Hepatocyte (in vitro differentiated cells): Measurements from ENCODE around the gene ST3GAL4. TPM values are rescaled to one million over a fixed set of nuclear protein-coding genes. Genes with fewer than 3 reads are reported as not detected.

Experiments used
- DNase-seq: peaks from one replicate; pipeline ENCODE4 v3.0.0-alpha.2; 2016; ENCODE audit warnings: low spot score
- H2AFZ ChIP-seq: fragments of 200-600 bp; sonication (generic); 2 replicates; pipeline ENCODE4 v1.6.0; 2016; ENCODE audit warnings: antibody characterized with exemption, mild to moderate bottlenecking
- H3K27ac ChIP-seq: fragments of 200-600 bp; sonication (generic); 2 replicates; pipeline ENCODE4 v1.5.1; 2016; ENCODE audit warnings: mild to moderate bottlenecking
- H3K27me3 ChIP-seq: fragments of 200-600 bp; sonication (generic); 2 replicates; pipeline ENCODE4 v1.6.1; 2016
- H3K36me3 ChIP-seq: fragments of 200-600 bp; sonication (generic); replicated peaks from 2 replicates; pipeline ENCODE4 v1.5.1; 2016; ENCODE audit warnings: low read depth; ENCODE audit not compliant: insufficient read depth
- H3K4me1 ChIP-seq: fragments of 200-600 bp; sonication (generic); 2 replicates; pipeline ENCODE4 v1.5.1; 2016; ENCODE audit warnings: mild to moderate bottlenecking, moderate library complexity; ENCODE audit not compliant: insufficient read depth
- H3K4me2 ChIP-seq: fragments of 200-600 bp; sonication (generic); 2 replicates; pipeline ENCODE4 v1.6.0; 2016
- H3K4me3 ChIP-seq: fragments of 200-600 bp; sonication (generic); 2 replicates; pipeline ENCODE4 v1.5.1; 2016; ENCODE audit warnings: mild to moderate bottlenecking
- H3K79me2 ChIP-seq: fragments of 200-600 bp; sonication (generic); 2 replicates; pipeline ENCODE4 v1.6.0; 2017; ENCODE audit warnings: mild to moderate bottlenecking
- H3K9me2 ChIP-seq: fragments of 200-600 bp; sonication (generic); replicated peaks from 2 replicates; pipeline ENCODE4 v1.6.0; 2017; ENCODE audit warnings: mild to moderate bottlenecking; ENCODE audit not compliant: insufficient read depth
- H3K9me3 ChIP-seq: fragments of 200-600 bp; sonication (generic); 2 replicates; pipeline ENCODE4 v1.5.1; 2016; ENCODE audit warnings: low read depth, mild to moderate bottlenecking
- H4K20me1 ChIP-seq: fragments of 200-600 bp; sonication (generic); 2 replicates; pipeline ENCODE4 v1.6.0; 2016; ENCODE audit warnings: mild to moderate bottlenecking; ENCODE audit not compliant: insufficient read depth, poor library complexity, severe bottlenecking
- CTCF ChIP-seq: fragments of 200-600 bp; sonication (generic); IDR thresholded peaks from 2 replicates; pipeline ENCODE4 v1.5.1; 2016; ENCODE audit warnings: antibody characterized with exemption, mild to moderate bottlenecking; ENCODE audit not compliant: poor library complexity
- EZH2 ChIP-seq: fragments of 200-600 bp; sonication (generic); IDR thresholded peaks from 2 replicates; pipeline ENCODE4 v1.6.1; 2016; ENCODE audit warnings: antibody characterized with exemption, mild to moderate bottlenecking, borderline replicate concordance
- EZH2phosphoT487 ChIP-seq: fragments of 200-600 bp; sonication (generic); IDR thresholded peaks from one replicate; pipeline ENCODE4 v1.6.1; 2018; ENCODE audit warnings: antibody characterized with exemption, mild to moderate bottlenecking, low read depth, moderate library complexity; ENCODE audit not compliant: unreplicated experiment, severe bottlenecking
- WGBS: methylation state at CpG from one replicate; pipeline ENCODE4 v1.1.6; 2016; ENCODE audit warnings: low lambda C conversion rate; ENCODE audit errors: missing lambda C conversion rate; 5-methylcytosine and 5-hydroxymethylcytosine counted together
- polyA plus RNA-seq: library from polyadenylated mRNA; unstranded; fragments of >200 nt; fragmentation: Nextera tagmentation; extraction: Ambion mirVana; gene quantifications from 2 replicates; pipeline ENCODE4 v1.2.1, GENCODE V29; 2016
- total RNA-seq: library from RNA; depleted of rRNA; stranded (reverse); fragments of >200 nt; gene quantifications from 2 replicates; pipeline ENCODE4 v1.2.3, GENCODE V29; 2014

The ST3GAL4 gene
- total and polyA plus RNA-seq, 2 experiments from 2014 or later: 31.0 to 31.5 TPM

GRCh38 chr11:126340960-126341606 is 14.4 kb upstream of the ST3GAL4 start:
- Histone ChIP-seq H3K9me3 (no peaks in the 10 kb centered on the region), H3K4me2 (no peak overlapping the region), H3K4me3 (no peak overlapping the region), H3K36me3 (no peaks in the 10 kb centered on the region), H4K20me1 (no peaks in the 10 kb centered on the region), H3K27ac (peak overlapping the region; percentile 57), H3K9me2 (no peaks in the 10 kb centered on the region), H3K27me3 (no peaks in the 10 kb centered on the region), H3K4me1 (peaks cover 39% of the 10 kb centered on the region), H2AFZ (no peak overlapping the region), H3K79me2 (no peaks in the 10 kb centered on the region)
- TF ChIP-seq EZH2 (no peak), CTCF (no peak), EZH2phosphoT487 (no peak)
- WGBS: 83% methylated on average over 7 of the region's 7 CpGs
- no peak for DNase-seq

GRCh38 chr11:126341760-126342161 is 13.7 kb upstream of the ST3GAL4 start:
- Histone ChIP-seq H3K4me3 (no peak overlapping the region), H3K4me2 (peak overlapping the region; percentile 35), H3K9me3 (no peaks in the 10 kb centered on the region), H4K20me1 (no peaks in the 10 kb centered on the region), H3K9me2 (no peaks in the 10 kb centered on the region), H3K4me1 (peaks cover 42% of the 10 kb centered on the region), H3K36me3 (no peaks in the 10 kb centered on the region), H3K27ac (peak overlapping the region; percentile 57), H3K27me3 (no peaks in the 10 kb centered on the region), H2AFZ (no peak overlapping the region), H3K79me2 (no peaks in the 10 kb centered on the region)
- 54% methylated on average over 3 of the region's 3 CpGs for WGBS
- TF ChIP-seq EZH2: no peak
- TF ChIP-seq CTCF: no peak
- no peak for TF ChIP-seq EZH2phosphoT487
- no peak for DNase-seq

GRCh38 chr11:126343051-126343450 is 12.4 kb upstream of the ST3GAL4 start:
- Histone ChIP-seq H3K4me1 (peaks cover 39% of the 10 kb centered on the region), H3K4me3 (no peak overlapping the region), H3K36me3 (no peaks in the 10 kb centered on the region), H4K20me1 (no peaks in the 10 kb centered on the region), H3K9me2 (no peaks in the 10 kb centered on the region), H3K27me3 (no peaks in the 10 kb centered on the region), H2AFZ (no peak overlapping the region), H3K79me2 (no peaks in the 10 kb centered on the region), H3K9me3 (no peaks in the 10 kb centered on the region), H3K27ac (no peak overlapping the region), H3K4me2 (no peak overlapping the region)
- WGBS: 98% methylated on average over 16 of the region's 16 CpGs
- no peak for DNase-seq
- no peak for TF ChIP-seq CTCF
